T-helper 1 cell treated with Interleukin-12 subunit alpha and Interleukin-12 subunit beta and Interleukin-4 antibody, amounts not matched to agents 30 μg/mL and 1 μg/mL, for 36 hours (primary cell): ENCODE results near the gene LAMC1.

Experiments
- H3K27ac Mint-ChIP-seq: one replicate; pipeline ENCODE4 v1.8.0; 2021; ENCODE audit warnings: mild to moderate bottlenecking, mixed read lengths
- H3K27me3 Mint-ChIP-seq: one replicate; pipeline ENCODE4 v1.8.0; 2021; ENCODE audit warnings: low read depth, mixed read lengths
- H3K36me3 Mint-ChIP-seq: one replicate; pipeline ENCODE4 v1.8.0; 2021; ENCODE audit warnings: low read depth, mixed read lengths
- H3K4me1 Mint-ChIP-seq: one replicate; pipeline ENCODE4 v1.8.0; 2021; ENCODE audit warnings: low read depth, mixed read lengths
- H3K4me3 Mint-ChIP-seq: one replicate; pipeline ENCODE4 v1.8.0; 2021; ENCODE audit warnings: mild to moderate bottlenecking, moderate library complexity, mixed read lengths
- H3K9me3 Mint-ChIP-seq: one replicate; pipeline ENCODE4 v1.8.0; 2021; ENCODE audit warnings: mixed read lengths

The LAMC1 gene

GRCh38 chr1:183025782-183026774, 2.9 kb downstream of the LAMC1 start:
- H3K36me3 Mint-ChIP-seq = peaks cover 2% of the 10 kb centered on the region
- H3K27ac Mint-ChIP-seq = no peak overlapping the region
- no peaks in the 10 kb centered on the region for H3K9me3 Mint-ChIP-seq
- no peak overlapping the region for H3K4me3 Mint-ChIP-seq
- peaks cover 12% of the 10 kb centered on the region for H3K4me1 Mint-ChIP-seq
- H3K27me3 Mint-ChIP-seq = peaks cover 81% of the 10 kb centered on the region

- H3K36me3 Mint-ChIP-seq = peaks cover 2% of the 10 kb centered on the region
- no peaks in the 10 kb centered on the region for H3K9me3 Mint-ChIP-seq
- no peak overlapping the region for H3K4me3 Mint-ChIP-seq
- H3K4me1 Mint-ChIP-seq = peaks cover 12% of the 10 kb centered on the region
- H3K27me3 Mint-ChIP-seq = peaks cover 80% of the 10 kb centered on the region
- no peak overlapping the region for H3K27ac Mint-ChIP-seq
Observed at GRCh38 chr1:183027031-183027430, 3.8 kb downstream of the LAMC1 start.

GRCh38 chr1:183027791-183028190, 4.6 kb downstream of the LAMC1 start:
- Mint-ChIP-seq H3K36me3 (peaks cover 2% of the 10 kb centered on the region), H3K27me3 (peaks cover 80% of the 10 kb centered on the region), H3K4me3 (no peak overlapping the region), H3K9me3 (no peaks in the 10 kb centered on the region), H3K4me1 (peaks cover 8% of the 10 kb centered on the region), H3K27ac (no peak overlapping the region)

GRCh38 chr1:183029591-183030000, 6.4 kb downstream of the LAMC1 start:
- peaks cover 5% of the 10 kb centered on the region for H3K4me1 Mint-ChIP-seq
- no peaks in the 10 kb centered on the region for H3K36me3 Mint-ChIP-seq
- H3K4me3 Mint-ChIP-seq = no peak overlapping the region
- no peaks in the 10 kb centered on the region for H3K9me3 Mint-ChIP-seq
- no peak overlapping the region for H3K27ac Mint-ChIP-seq
- peaks cover 84% of the 10 kb centered on the region for H3K27me3 Mint-ChIP-seq

- H3K36me3 Mint-ChIP-seq = no peaks in the 10 kb centered on the region
Observed at GRCh38 chr1:183030053-183030452, 6.8 kb downstream of the LAMC1 start.

GRCh38 chr1:183032122-183032921, 9.1 kb downstream of the LAMC1 start:
- H3K27me3 Mint-ChIP-seq = peaks cover 69% of the 10 kb centered on the region
- H3K9me3 Mint-ChIP-seq = no peaks in the 10 kb centered on the region
- no peak overlapping the region for H3K27ac Mint-ChIP-seq
- H3K4me1 Mint-ChIP-seq = peaks cover 8% of the 10 kb centered on the region
- H3K4me3 Mint-ChIP-seq = no peak overlapping the region
- no peaks in the 10 kb centered on the region for H3K36me3 Mint-ChIP-seq

More at GRCh38 chr1:183030053-183030452, 6.8 kb downstream of the LAMC1 start:
- Mint-ChIP-seq H3K4me1 (peaks cover 8% of the 10 kb centered on the region), H3K9me3 (no peaks in the 10 kb centered on the region), H3K27me3 (peaks cover 83% of the 10 kb centered on the region), H3K27ac (no peak overlapping the region), H3K4me3 (no peak overlapping the region)

GRCh38 chr1:183033205-183033604, 10.0 kb downstream of the LAMC1 start:
- no peak overlapping the region for H3K4me3 Mint-ChIP-seq
- no peaks in the 10 kb centered on the region for H3K36me3 Mint-ChIP-seq
- peak overlapping the region; percentile 74 for H3K27ac Mint-ChIP-seq
- peaks cover 66% of the 10 kb centered on the region for H3K27me3 Mint-ChIP-seq
- H3K9me3 Mint-ChIP-seq = no peaks in the 10 kb centered on the region
- H3K4me1 Mint-ChIP-seq = peaks cover 8% of the 10 kb centered on the region

GRCh38 chr1:183034682-183035081, 11.5 kb downstream of the LAMC1 start:
- Mint-ChIP-seq H3K27ac (no peak overlapping the region), H3K9me3 (no peaks in the 10 kb centered on the region), H3K27me3 (peaks cover 63% of the 10 kb centered on the region), H3K4me3 (no peak overlapping the region), H3K4me1 (peaks cover 8% of the 10 kb centered on the region), H3K36me3 (no peaks in the 10 kb centered on the region)

- H3K4me3 Mint-ChIP-seq = no peak overlapping the region
- H3K36me3 Mint-ChIP-seq = no peaks in the 10 kb centered on the region
- H3K4me1 Mint-ChIP-seq = peaks cover 3% of the 10 kb centered on the region
- no peaks in the 10 kb centered on the region for H3K9me3 Mint-ChIP-seq
- no peak overlapping the region for H3K27ac Mint-ChIP-seq
- H3K27me3 Mint-ChIP-seq = peaks cover 74% of the 10 kb centered on the region
Observed at GRCh38 chr1:183038333-183038866, 15.2 kb downstream of the LAMC1 start.

GRCh38 chr1:183038913-183039312, 15.7 kb downstream of the LAMC1 start:
- Mint-ChIP-seq H3K27ac (no peak overlapping the region), H3K27me3 (peaks cover 73% of the 10 kb centered on the region), H3K9me3 (no peaks in the 10 kb centered on the region), H3K4me3 (no peak overlapping the region), H3K36me3 (no peaks in the 10 kb centered on the region), H3K4me1 (peaks cover 3% of the 10 kb centered on the region)

- H3K27ac Mint-ChIP-seq = no peak overlapping the region
- H3K36me3 Mint-ChIP-seq = no peaks in the 10 kb centered on the region
- no peak overlapping the region for H3K4me3 Mint-ChIP-seq
- H3K9me3 Mint-ChIP-seq = no peaks in the 10 kb centered on the region
- peaks cover 74% of the 10 kb centered on the region for H3K27me3 Mint-ChIP-seq
- H3K4me1 Mint-ChIP-seq = peaks cover 3% of the 10 kb centered on the region
Observed at GRCh38 chr1:183039330-183039729, 16.1 kb downstream of the LAMC1 start.

GRCh38 chr1:183039985-183040447, 16.8 kb downstream of the LAMC1 start:
- H3K4me1 Mint-ChIP-seq = no peaks in the 10 kb centered on the region
- H3K36me3 Mint-ChIP-seq = no peaks in the 10 kb centered on the region
- no peak overlapping the region for H3K27ac Mint-ChIP-seq
- peaks cover 72% of the 10 kb centered on the region for H3K27me3 Mint-ChIP-seq
- H3K4me3 Mint-ChIP-seq = no peak overlapping the region
- H3K9me3 Mint-ChIP-seq = no peaks in the 10 kb centered on the region

- Mint-ChIP-seq H3K36me3 (no peaks in the 10 kb centered on the region), H3K27ac (no peak overlapping the region), H3K9me3 (no peaks in the 10 kb centered on the region), H3K27me3 (peaks cover 72% of the 10 kb centered on the region), H3K4me1 (no peaks in the 10 kb centered on the region), H3K4me3 (no peak overlapping the region)
Observed at GRCh38 chr1:183040547-183040971, 17.3 kb downstream of the LAMC1 start.

GRCh38 chr1:183043254-183043653, 20.0 kb downstream of the LAMC1 start:
- Mint-ChIP-seq H3K36me3 (no peaks in the 10 kb centered on the region), H3K4me1 (no peaks in the 10 kb centered on the region), H3K9me3 (no peaks in the 10 kb centered on the region), H3K27me3 (peaks cover 80% of the 10 kb centered on the region), H3K27ac (no peak overlapping the region), H3K4me3 (no peak overlapping the region)
